Left ventricle myocardium inferior (tissue), 1 donor: ENCODE results near the gene CMKLR1. TPM values are rescaled to one million over a fixed set of nuclear protein-coding genes. Genes with fewer than 3 reads are reported as not detected.

Source experiments
- DNase-seq: peaks from one replicate; pipeline ENCODE4 v3.0.0-alpha.2; 2020
- H3K27ac ChIP-seq: fragments of 200-600 bp; replicated peaks from 2 replicates; pipeline ENCODE4 v1.8.0; 2021
- H3K27me3 ChIP-seq: fragments of 200-600 bp; 2 replicates; pipeline ENCODE4 v1.8.0; 2021; ENCODE audit warnings: low read depth
- H3K36me3 ChIP-seq: fragments of 200-600 bp; 2 replicates; pipeline ENCODE4 v1.8.0; 2021
- H3K4me1 ChIP-seq: fragments of 200-600 bp; 2 replicates; pipeline ENCODE4 v1.8.0; 2021
- H3K4me3 ChIP-seq: fragments of 200-600 bp; 2 replicates; pipeline ENCODE4 v1.8.0; 2021; ENCODE audit warnings: mild to moderate bottlenecking, moderate library complexity
- H3K9me3 ChIP-seq: fragments of 200-600 bp; replicated peaks from 2 replicates; pipeline ENCODE4 v1.8.0; 2021
- intact Hi-C: fragments of 100-400 bp; cut with micrococcal nuclease; formaldehyde crosslinking; loops from one replicate; pipeline ENCODE4 v1.11.0; 2022
- total RNA-seq: library from RNA; stranded (reverse); fragmentation: NEBNext Ultra II Directional; extraction: Animal tissue kit (Norgen Biotek cat#: 25700); gene quantifications from one replicate; pipeline ENCODE4 v1.2.1, GENCODE V29; 2021
- TF ChIP-seq, protein P1 (sequence below): fragments of 200-600 bp; IDR thresholded peaks from 2 replicates; pipeline ENCODE4 v1.8.0; 2021; ENCODE audit warnings: antibody characterized with exemption, mild to moderate bottlenecking, borderline replicate concordance
- donor health status: DM: no; HTN: yes; CAD: no; lungs with severe emphysema.

Gene CMKLR1
- total RNA-seq, 1 donor from 2014 or later = 5.7 TPM

DNA sequence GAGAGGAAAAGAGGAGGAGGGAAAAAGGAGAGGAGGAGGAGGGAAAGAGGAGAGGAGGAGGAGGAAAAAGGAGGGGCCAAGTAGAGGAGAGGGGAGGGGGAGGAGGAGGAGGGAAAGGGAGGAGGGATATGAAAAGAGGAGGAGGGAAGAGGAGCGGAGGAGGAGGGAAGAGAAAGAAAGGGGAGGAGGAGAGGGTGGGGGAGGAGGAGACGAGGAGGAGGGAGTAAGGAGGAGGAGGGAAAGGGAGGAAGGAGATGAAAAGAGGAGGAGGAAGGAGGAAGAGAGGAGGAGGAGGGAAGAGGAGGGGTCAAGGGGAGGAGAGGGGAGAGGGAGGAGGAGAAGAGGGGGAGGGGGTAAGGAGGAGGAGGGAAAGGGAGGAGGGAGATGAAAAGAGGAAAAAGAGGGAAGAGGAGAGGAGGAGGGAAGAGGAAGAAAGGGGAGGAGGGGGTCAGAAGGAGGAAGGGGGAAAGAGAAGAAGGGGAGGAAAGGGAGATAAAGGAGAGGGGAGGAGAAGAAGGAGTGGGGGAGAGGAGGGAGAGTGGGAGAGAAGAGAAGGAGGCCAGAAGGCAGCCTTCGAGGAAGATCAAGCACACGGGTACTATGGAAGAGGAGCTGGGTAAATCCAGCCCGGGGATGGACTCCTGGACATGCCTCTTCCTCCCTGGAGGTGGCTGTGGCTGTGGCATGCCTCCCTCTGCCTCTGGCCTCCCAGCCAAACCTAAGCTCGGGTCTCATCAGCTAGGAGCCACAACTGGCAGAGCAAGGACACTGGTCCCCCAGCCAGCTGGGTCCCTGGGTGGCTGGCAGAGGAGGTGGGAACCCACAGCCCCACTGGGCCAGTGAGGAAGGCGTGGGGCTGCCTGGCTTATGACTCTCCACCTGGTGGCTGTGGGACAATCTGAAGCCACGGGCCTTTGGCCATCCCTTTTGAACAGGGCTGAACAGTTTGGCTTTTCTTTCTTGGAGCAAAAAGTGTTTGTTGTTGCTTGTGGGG lies 3.0 kb upstream of the CMKLR1 start:
- peaks cover 21% of the 10 kb centered on the region for H3K4me1 ChIP-seq
- peak overlapping the region; percentile 40 for H3K27ac ChIP-seq
- H3K36me3 ChIP-seq = no peaks in the 10 kb centered on the region
- DNase-seq = no peak
- no peak overlapping the region for H3K4me3 ChIP-seq
- intact Hi-C loops = no loop called here
- H3K9me3 ChIP-seq = no peaks in the 10 kb centered on the region
- TF ChIP-seq, protein P1, sequence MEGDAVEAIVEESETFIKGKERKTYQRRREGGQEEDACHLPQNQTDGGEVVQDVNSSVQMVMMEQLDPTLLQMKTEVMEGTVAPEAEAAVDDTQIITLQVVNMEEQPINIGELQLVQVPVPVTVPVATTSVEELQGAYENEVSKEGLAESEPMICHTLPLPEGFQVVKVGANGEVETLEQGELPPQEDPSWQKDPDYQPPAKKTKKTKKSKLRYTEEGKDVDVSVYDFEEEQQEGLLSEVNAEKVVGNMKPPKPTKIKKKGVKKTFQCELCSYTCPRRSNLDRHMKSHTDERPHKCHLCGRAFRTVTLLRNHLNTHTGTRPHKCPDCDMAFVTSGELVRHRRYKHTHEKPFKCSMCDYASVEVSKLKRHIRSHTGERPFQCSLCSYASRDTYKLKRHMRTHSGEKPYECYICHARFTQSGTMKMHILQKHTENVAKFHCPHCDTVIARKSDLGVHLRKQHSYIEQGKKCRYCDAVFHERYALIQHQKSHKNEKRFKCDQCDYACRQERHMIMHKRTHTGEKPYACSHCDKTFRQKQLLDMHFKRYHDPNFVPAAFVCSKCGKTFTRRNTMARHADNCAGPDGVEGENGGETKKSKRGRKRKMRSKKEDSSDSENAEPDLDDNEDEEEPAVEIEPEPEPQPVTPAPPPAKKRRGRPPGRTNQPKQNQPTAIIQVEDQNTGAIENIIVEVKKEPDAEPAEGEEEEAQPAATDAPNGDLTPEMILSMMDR = no peak
- peaks cover 33% of the 10 kb centered on the region for H3K27me3 ChIP-seq

DNA sequence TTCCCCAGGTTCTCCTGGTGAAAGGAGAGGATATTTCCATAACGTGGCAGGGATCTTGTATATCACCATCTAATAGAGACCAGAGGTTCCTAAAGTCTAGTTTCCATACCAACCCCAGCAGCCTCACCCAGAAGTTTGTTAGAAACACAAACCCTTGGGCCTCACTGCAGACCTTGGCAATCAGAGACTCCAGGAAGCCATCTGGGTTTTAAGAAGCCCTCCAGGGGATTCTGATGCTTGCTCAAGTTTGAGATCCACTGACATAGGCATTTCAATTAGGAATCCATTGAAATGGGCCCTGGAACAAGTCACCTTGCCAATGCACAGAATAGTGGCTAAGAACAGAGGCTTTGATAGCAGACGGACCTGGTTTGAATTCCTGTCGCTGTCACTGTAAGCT lies 2.2 kb upstream of the CMKLR1 start:
- H3K4me3 ChIP-seq = no peak overlapping the region
- intact Hi-C loops = no loop called here
- H3K27me3 ChIP-seq = peaks cover 33% of the 10 kb centered on the region
- H3K36me3 ChIP-seq = no peaks in the 10 kb centered on the region
- H3K4me1 ChIP-seq = peaks cover 21% of the 10 kb centered on the region
- no peaks in the 10 kb centered on the region for H3K9me3 ChIP-seq
- H3K27ac ChIP-seq = no peak overlapping the region
- no peak for DNase-seq
- TF ChIP-seq, protein P1 = no peak

DNA sequence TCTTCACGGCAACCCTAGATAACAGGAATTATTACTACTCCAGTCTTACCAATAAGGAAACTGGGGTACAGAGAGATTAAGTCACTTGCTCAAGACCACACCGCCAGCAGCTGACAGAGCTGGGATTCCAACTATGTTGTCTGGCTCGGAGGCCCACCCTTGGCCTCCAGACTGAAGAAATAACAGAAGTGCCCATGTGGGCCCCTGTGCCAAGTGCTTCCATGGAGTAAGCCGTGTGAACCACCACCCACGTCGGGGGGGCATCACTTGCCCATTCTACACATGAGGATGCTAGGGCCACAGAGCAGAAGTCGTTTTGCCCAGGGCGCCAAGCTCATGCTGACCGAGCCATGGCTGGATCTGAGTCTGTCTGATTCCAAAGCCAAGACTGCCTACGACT lies 926 bp upstream of the CMKLR1 start:
- peaks cover 21% of the 10 kb centered on the region for H3K4me1 ChIP-seq
- H3K4me3 ChIP-seq = no peak overlapping the region
- peaks cover 33% of the 10 kb centered on the region for H3K27me3 ChIP-seq
- intact Hi-C loops = no loop called here
- H3K27ac ChIP-seq = peak overlapping the region; percentile 82
- no peak for DNase-seq
- H3K36me3 ChIP-seq = no peaks in the 10 kb centered on the region
- TF ChIP-seq, protein P1 = no peak
- no peaks in the 10 kb centered on the region for H3K9me3 ChIP-seq

DNA sequence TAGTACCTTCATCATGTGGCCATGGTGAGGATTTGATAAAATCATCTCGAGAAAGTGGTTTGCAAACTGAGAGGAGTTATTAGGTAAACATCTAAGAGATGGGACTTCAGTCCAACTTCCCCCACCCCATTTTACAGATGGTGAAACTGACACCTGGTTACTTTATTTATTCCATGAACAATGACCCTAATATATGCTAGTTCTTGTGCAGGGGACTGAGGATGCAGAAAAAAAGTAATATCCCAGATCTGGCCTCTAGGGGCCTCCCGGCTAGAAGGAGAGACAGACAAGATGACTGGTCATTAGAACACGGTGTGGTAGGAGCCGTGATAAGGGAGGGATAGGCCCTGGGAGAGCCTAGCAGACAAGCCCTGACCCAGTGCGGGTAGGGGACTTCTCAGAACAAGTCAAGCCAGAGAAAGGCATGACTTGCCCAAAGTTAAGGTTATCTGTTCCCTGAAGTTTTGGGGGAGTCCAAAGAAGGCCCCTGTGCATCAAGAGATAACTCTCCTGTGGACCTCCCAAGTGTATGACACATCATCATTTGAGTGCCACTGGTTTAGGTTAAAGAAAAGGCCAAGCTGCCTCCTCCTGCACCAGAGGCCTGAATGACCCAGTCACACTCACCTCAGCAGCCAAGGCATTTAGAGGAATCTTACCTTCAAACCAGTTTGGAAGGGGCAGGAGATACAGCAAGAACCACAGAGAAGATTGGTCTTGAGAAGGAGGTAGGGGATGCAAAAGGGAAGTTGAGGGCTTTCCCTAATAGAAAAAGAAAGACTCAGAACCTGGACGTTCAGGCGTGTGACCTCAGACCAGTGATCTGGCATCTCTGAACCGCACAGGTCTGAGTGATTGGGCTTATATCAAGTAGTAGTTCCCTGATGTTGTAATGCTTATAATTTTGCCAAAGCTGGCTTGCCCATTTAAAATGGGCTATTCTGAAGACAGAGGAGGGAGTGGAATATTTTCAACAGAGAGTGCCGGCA lies 1.6 kb downstream of the CMKLR1 start:
- no peaks in the 10 kb centered on the region for H3K9me3 ChIP-seq
- H3K27me3 ChIP-seq = peaks cover 23% of the 10 kb centered on the region
- intact Hi-C loops = no loop called here
- H3K36me3 ChIP-seq = no peaks in the 10 kb centered on the region
- H3K4me3 ChIP-seq = peak overlapping the region; percentile 62
- DNase-seq = no peak
- H3K27ac ChIP-seq = peak overlapping the region; percentile 82
- H3K4me1 ChIP-seq = peaks cover 36% of the 10 kb centered on the region
- TF ChIP-seq, protein P1 = peak; percentile 55
